Caco-2 (cell line): Measurements from ENCODE around the gene VWA7. TPM values are rescaled to one million over a fixed set of nuclear protein-coding genes. Genes with fewer than 3 reads are reported as not detected.
A peak's percentile ranks its signal among the peaks of the same experiment; 100 is the strongest.

ENCODE experiments used
- BruUV-seq: library from RNA; stranded (reverse); fragments of 400-500 nt; replicated peaks from 2 replicates; lab custom pipeline; 2021; lab: Mats Ljungman, UMichigan
- CTCF ChIA-PET: fragments of 300-600 bp; sonication (Branson Sonifier 250); formaldehyde crosslinking; loops from one replicate; lab custom pipeline; 2022; ENCODE audit warnings: antibody characterized with exemption; lab: Charles Lee
- POLR2A ChIA-PET: fragments of 300-600 bp; sonication (Branson Sonifier 250); formaldehyde crosslinking; loops from one replicate; lab custom pipeline; 2022; ENCODE audit warnings: antibody characterized with exemption; lab: Charles Lee
- DNase-seq, 2 experiments: peaks; one replicate each; pipeline versions ENCODE4 v3.0.0 to v3.0.0-alpha.2; 2020 to 2022
- H3K27me3 ChIP-seq: replicated peaks from 2 replicates; pipeline ENCODE4 v1.6.0; 2011; ENCODE audit warnings: low read length; ENCODE audit not compliant: control insufficient read depth, insufficient read depth
- H3K36me3 ChIP-seq: 2 replicates; pipeline ENCODE4 v1.5.1; 2011; ENCODE audit warnings: low read length; ENCODE audit not compliant: control insufficient read depth, insufficient read depth
- H3K4me1 ChIP-seq: fragments of 250-450 bp; sonication (Bioruptor Pico); 2 replicates; pipeline ENCODE4 v1.5.1; 2020; ENCODE audit warnings: mild to moderate bottlenecking
- H3K4me3 ChIP-seq: 2 replicates; pipeline ENCODE4 v1.5.1; 2011; ENCODE audit warnings: low read depth, mild to moderate bottlenecking, control low read depth, low read length
- H3K9me3 ChIP-seq: fragments of 250-450 bp; sonication (Bioruptor Pico); 2 replicates; pipeline ENCODE4 v1.5.1; 2020; ENCODE audit warnings: mild to moderate bottlenecking, moderate library complexity
- H3K27ac Mint-ChIP-seq: one replicate; pipeline ENCODE4 v1.8.0; 2022; ENCODE audit warnings: mixed read lengths; ENCODE audit not compliant: unreplicated experiment
- H3K27me3 Mint-ChIP-seq: one replicate; pipeline ENCODE4 v1.8.0; 2022; ENCODE audit warnings: mixed read lengths; ENCODE audit not compliant: insufficient read depth, unreplicated experiment
- H3K36me3 Mint-ChIP-seq: one replicate; pipeline ENCODE4 v1.8.0; 2022; ENCODE audit warnings: mild to moderate bottlenecking, mixed read lengths; ENCODE audit not compliant: insufficient read depth, unreplicated experiment
- H3K4me1 Mint-ChIP-seq: one replicate; pipeline ENCODE4 v1.8.0; 2022; ENCODE audit warnings: low read depth, mixed read lengths; ENCODE audit not compliant: unreplicated experiment
- H3K4me3 Mint-ChIP-seq: one replicate; pipeline ENCODE4 v1.8.0; 2022; ENCODE audit warnings: mild to moderate bottlenecking, moderate library complexity, mixed read lengths; ENCODE audit not compliant: unreplicated experiment
- H3K9me3 Mint-ChIP-seq: one replicate; pipeline ENCODE4 v1.8.0; 2022; ENCODE audit warnings: mixed read lengths; ENCODE audit not compliant: unreplicated experiment
- CTCF ChIP-seq, 2 experiments: fragments of 200-600 bp in 1 of 2; IDR thresholded peaks; 1 replicate in 1 of 2; 2 replicates in 1 of 2; pipeline versions ENCODE4 v1.5.1 to v1.8.0; 2011 to 2022; ENCODE audit warnings: antibody characterized with exemption in 1 of 2, control low read depth in 1 of 2, inconsistent platforms in 1 of 2, low read depth in 1 of 2, low read length in 1 of 2, mild to moderate bottlenecking in 1 of 2, moderate library complexity in 1 of 2; ENCODE audit not compliant: insufficient read depth in 1 of 2, severe bottlenecking in 1 of 2, unreplicated experiment in 1 of 2
- intact Hi-C: fragments of 100-400 bp; cut with micrococcal nuclease; formaldehyde crosslinking; loops from one replicate; pipeline ENCODE4 v1.10.0; 2022; ENCODE audit not compliant: unreplicated experiment
- total RNA-seq: library from RNA; stranded (reverse); gene quantifications from 2 replicates; pipeline ENCODE4 v1.2.3, GENCODE V29; 2022

VWA7 gene
- total RNA-seq, 1 experiment from 2014 or later, result 0.61 TPM

DNA sequence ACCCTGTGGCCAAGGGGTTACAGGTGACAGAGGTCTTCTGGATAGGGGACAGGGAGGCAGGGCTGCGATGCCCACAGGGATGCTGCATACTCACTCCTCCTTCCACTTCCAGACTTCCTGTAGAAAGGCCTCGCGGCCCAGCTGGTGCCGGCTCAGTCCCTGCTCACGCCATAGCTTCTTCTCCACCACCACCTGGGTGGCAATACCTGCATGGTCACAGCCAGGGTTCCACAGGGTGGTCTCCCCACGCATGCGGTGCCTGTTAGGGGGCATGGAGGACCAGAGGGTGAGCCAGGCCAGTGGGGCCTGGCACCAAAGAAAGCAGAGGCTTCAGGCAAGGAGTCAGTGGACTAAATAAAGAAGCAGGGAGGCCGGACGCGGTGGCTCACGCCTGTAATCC lies 8.3 kb upstream of the VWA7 start:
- TF ChIP-seq CTCF (IDR thresholded peaks at IDR 0.05; ENCODE audit: insufficient read depth in 1 of 2, low read depth in 1 of 2, low read length in 1 of 2, severe bottlenecking in 1 of 2, unreplicated experiment in 1 of 2), result no peak
- Mint-ChIP-seq H3K4me1 (peaks cover 3% of the 10 kb centered on the region), H3K4me3 (no peak overlapping the region), H3K27me3 (no peaks in the 10 kb centered on the region), H3K36me3 (peaks cover 75% of the 10 kb centered on the region), H3K27ac (no peak overlapping the region), H3K9me3 (no peaks in the 10 kb centered on the region)
- ChIA-PET CTCF (interaction anchor here (0.6 kb wide), 1 partner anchor 166 kb away, joined by 3 read pairs; no protein-coding TSS in a partner anchor), POLR2A (no interaction called here)
- no TSS peak for BruUV-seq
- Histone ChIP-seq H3K27me3 (no peaks in the 10 kb centered on the region), H3K4me1 (no peaks in the 10 kb centered on the region), H3K36me3 (no peaks in the 10 kb centered on the region), H3K9me3 (no peaks in the 10 kb centered on the region), H3K4me3 (no peak overlapping the region)
- intact Hi-C loops, result no loop called here
- DNase-seq, result no peak

- Mint-ChIP-seq H3K27me3 (no peaks in the 10 kb centered on the region), H3K36me3 (peaks cover 68% of the 10 kb centered on the region), H3K4me1 (no peaks in the 10 kb centered on the region), H3K27ac (no peak overlapping the region), H3K9me3 (no peaks in the 10 kb centered on the region), H3K4me3 (no peak overlapping the region)
- H3K27me3 ChIP-seq, result no peaks in the 10 kb centered on the region
- ChIA-PET POLR2A (no interaction called here), CTCF (interaction anchor here (0.5 kb wide), 1 partner anchor 45 kb away, joined by 4 read pairs; no protein-coding TSS in a partner anchor)
- no peaks in the 10 kb centered on the region for H3K36me3 ChIP-seq
- no peak for DNase-seq
- no peak overlapping the region for H3K4me3 ChIP-seq
- no TSS peak for BruUV-seq
- no peak for TF ChIP-seq CTCF (IDR thresholded peaks at IDR 0.05; ENCODE audit: insufficient read depth in 1 of 2, low read depth in 1 of 2, low read length in 1 of 2, severe bottlenecking in 1 of 2, unreplicated experiment in 1 of 2)
- no peaks in the 10 kb centered on the region for H3K4me1 ChIP-seq
- intact Hi-C loops, result no loop called here
- H3K9me3 ChIP-seq, result no peaks in the 10 kb centered on the region
Measured at GRCh38 chr6:31784098-31784925, 7.2 kb upstream of the VWA7 start.

DNA sequence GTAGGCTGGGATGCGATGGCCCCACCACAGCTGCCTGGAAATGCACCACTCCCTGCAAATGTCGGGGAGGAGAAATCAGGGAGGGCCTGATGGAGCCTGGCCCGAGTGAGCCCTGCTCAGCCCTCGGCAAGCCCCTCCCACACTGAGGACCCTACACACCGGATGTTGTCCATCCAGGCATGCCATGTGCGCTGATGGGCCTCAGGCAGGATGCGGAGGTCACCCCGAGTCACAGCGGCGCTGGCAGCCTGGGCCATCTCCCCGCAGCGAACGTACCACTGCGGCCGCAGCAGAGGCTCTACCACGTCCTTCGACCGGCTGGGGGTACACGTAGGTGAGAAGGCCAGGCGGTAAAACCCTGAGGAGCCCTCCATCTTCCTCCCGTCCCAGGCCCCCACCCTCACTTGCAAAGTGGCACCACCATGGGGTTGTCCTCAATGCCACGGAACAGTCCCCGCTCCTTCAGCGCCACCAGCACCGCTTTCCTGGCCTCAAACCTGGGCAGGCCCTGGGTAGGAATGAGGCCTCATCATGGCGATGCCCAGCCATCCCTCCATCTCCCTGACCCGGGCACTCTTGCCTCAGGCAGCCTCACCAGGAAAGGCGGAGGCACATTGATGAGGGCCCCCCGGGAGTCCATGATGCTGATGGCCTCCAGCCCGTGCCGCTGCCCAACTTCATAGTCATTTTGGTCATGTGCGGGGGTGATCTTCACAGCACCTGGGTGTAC lies 5.2 kb upstream of the VWA7 start:
- Histone ChIP-seq H3K36me3 (no peaks in the 10 kb centered on the region), H3K4me3 (no peak overlapping the region), H3K9me3 (no peaks in the 10 kb centered on the region), H3K4me1 (peaks cover 5% of the 10 kb centered on the region), H3K27me3 (no peaks in the 10 kb centered on the region)
- TSS peak; percentile 23 for BruUV-seq
- H3K4me1 Mint-ChIP-seq, result no peaks in the 10 kb centered on the region
- H3K27ac Mint-ChIP-seq, result no peak overlapping the region
- ChIA-PET POLR2A (no interaction called here), CTCF (no interaction called here)
- intact Hi-C loops, result no loop called here
- H3K36me3 Mint-ChIP-seq, result peaks cover 60% of the 10 kb centered on the region
- no peaks in the 10 kb centered on the region for H3K9me3 Mint-ChIP-seq
- no peaks in the 10 kb centered on the region for H3K27me3 Mint-ChIP-seq
- DNase-seq, result no peak
- no peak overlapping the region for H3K4me3 Mint-ChIP-seq
- no peak for TF ChIP-seq CTCF (IDR thresholded peaks at IDR 0.05; ENCODE audit: insufficient read depth in 1 of 2, low read depth in 1 of 2, low read length in 1 of 2, severe bottlenecking in 1 of 2, unreplicated experiment in 1 of 2)
